DOHH2 (cell line): ENCODE data around the gene NUDT3.
"Not testable (repeated sequence)": the region's sequence is repeated elsewhere in the genome, so short reads cannot be mapped to it uniquely, and the experiment has no call there.

Experiments used
- H3F3A ChIP-seq: fragments of 200-600 bp; sonication (generic), shearing (Covaris generic); 2 replicates; pipeline ENCODE4 v1.6.0; 2016; ENCODE audit warnings: antibody characterized with exemption, mild to moderate bottlenecking; ENCODE audit not compliant: control insufficient read depth, insufficient read depth
- H3K27ac ChIP-seq: fragments of 200-600 bp; sonication (generic); 2 replicates; pipeline ENCODE4 v1.5.1; 2014; ENCODE audit warnings: low read depth, mild to moderate bottlenecking, low read length, moderate library complexity
- H3K27me3 ChIP-seq: fragments of 200-600 bp; sonication (generic); 2 replicates; pipeline ENCODE4 v1.6.1; 2014; ENCODE audit warnings: mild to moderate bottlenecking, low read length, mixed read lengths; ENCODE audit not compliant: control insufficient read depth
- H3K36me3 ChIP-seq: fragments of 200-600 bp; sonication (generic); 2 replicates; pipeline ENCODE4 v1.6.1; 2014; ENCODE audit warnings: mild to moderate bottlenecking, low read length, moderate library complexity, mixed read lengths; ENCODE audit not compliant: control insufficient read depth
- H3K4me1 ChIP-seq: fragments of 200-600 bp; sonication (generic); 2 replicates; pipeline ENCODE4 v1.6.1; 2014; ENCODE audit warnings: mild to moderate bottlenecking, low read length, mixed read lengths; ENCODE audit not compliant: control insufficient read depth
- H3K4me2 ChIP-seq: fragments of 200-600 bp; sonication (generic); 2 replicates; pipeline ENCODE4 v1.6.0; 2014; ENCODE audit warnings: mild to moderate bottlenecking, low read length, moderate library complexity
- H3K4me3 ChIP-seq: fragments of 200-600 bp; sonication (generic); 2 replicates; pipeline ENCODE4 v1.5.1; 2014; ENCODE audit warnings: mild to moderate bottlenecking, low read length, mixed read lengths
- H3K79me2 ChIP-seq: fragments of 200-600 bp; sonication (generic); 2 replicates; pipeline ENCODE4 v1.6.1; 2014; ENCODE audit warnings: mild to moderate bottlenecking, low read length, mixed read lengths; ENCODE audit not compliant: control insufficient read depth
- H3K9me2 ChIP-seq: fragments of 200-600 bp; sonication (generic); replicated peaks from 2 replicates; pipeline ENCODE4 v1.6.1; 2014; ENCODE audit warnings: mild to moderate bottlenecking, low read length, mixed read lengths; ENCODE audit not compliant: control insufficient read depth
- H3K9me3 ChIP-seq: fragments of 200-600 bp; sonication (generic); 2 replicates; pipeline ENCODE4 v1.6.1; 2014; ENCODE audit warnings: antibody characterized with exemption, low read length, mixed read lengths; ENCODE audit not compliant: control insufficient read depth, insufficient read depth
- H4K20me1 ChIP-seq: fragments of 200-600 bp; sonication (generic); 2 replicates; pipeline ENCODE4 v1.6.0; 2014; ENCODE audit warnings: low read depth, mild to moderate bottlenecking, antibody characterized with exemption, low read length, moderate library complexity; ENCODE audit not compliant: control insufficient read depth, insufficient read depth
- EZH2phosphoT487 ChIP-seq: fragments of 200-600 bp; sonication (generic); IDR thresholded peaks from 2 replicates; pipeline ENCODE4 v1.6.1; 2017; ENCODE audit warnings: borderline replicate concordance, mild to moderate bottlenecking, antibody characterized with exemption, low read length, moderate library complexity, mixed read lengths
- TF ChIP-seq, protein P1 (sequence below): fragments of 200-600 bp; sonication (generic); IDR thresholded peaks from one replicate; pipeline ENCODE4 v1.5.1; 2014; ENCODE audit warnings: antibody characterized with exemption, mild to moderate bottlenecking, low read depth, low read length; ENCODE audit not compliant: poor library complexity, severe bottlenecking

NUDT3 gene

DNA sequence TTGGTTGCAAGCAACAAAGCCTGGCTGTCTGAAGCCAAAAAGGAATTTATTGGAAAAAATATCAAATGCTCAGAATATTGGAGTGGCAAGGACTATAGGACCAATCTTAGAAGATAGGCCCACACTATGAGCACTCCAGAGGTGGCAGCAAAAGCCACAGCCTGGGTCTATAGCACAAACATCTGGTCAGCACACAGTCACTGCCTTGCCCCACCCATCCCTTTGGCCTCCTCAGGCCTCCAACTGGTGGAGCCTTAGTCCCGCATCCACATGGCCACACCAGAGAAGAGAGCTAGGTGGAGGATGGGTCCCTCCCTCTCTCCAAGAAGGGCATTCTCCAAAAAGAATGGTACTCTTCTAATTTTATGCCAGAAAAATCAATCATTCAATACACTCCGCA, 14.0 kb downstream of the NUDT3 start:
- Histone ChIP-seq H3K4me3 (no peak overlapping the region), H3K36me3 (0 out of 2 replicates have a peak, but pooled peaks cover 3% of the 10 kb centered on the region), H3K27ac (no peak overlapping the region), H3K4me2 (no peak overlapping the region), H3F3A (peaks cover 4% of the 10 kb centered on the region; the same call in 1 of the 2 replicates), H3K9me3 (no peaks in the 10 kb centered on the region), H3K27me3 (no peaks in the 10 kb centered on the region), H4K20me1 (peaks cover 11% of the 10 kb centered on the region; the same call in 1 of the 2 replicates), H3K9me2 (no peaks in the 10 kb centered on the region), H3K79me2 (peaks cover 95% of the 10 kb centered on the region), H3K4me1 (peaks cover 11% of the 10 kb centered on the region)
- no peak for TF ChIP-seq EZH2phosphoT487
- TF ChIP-seq, protein P1, sequence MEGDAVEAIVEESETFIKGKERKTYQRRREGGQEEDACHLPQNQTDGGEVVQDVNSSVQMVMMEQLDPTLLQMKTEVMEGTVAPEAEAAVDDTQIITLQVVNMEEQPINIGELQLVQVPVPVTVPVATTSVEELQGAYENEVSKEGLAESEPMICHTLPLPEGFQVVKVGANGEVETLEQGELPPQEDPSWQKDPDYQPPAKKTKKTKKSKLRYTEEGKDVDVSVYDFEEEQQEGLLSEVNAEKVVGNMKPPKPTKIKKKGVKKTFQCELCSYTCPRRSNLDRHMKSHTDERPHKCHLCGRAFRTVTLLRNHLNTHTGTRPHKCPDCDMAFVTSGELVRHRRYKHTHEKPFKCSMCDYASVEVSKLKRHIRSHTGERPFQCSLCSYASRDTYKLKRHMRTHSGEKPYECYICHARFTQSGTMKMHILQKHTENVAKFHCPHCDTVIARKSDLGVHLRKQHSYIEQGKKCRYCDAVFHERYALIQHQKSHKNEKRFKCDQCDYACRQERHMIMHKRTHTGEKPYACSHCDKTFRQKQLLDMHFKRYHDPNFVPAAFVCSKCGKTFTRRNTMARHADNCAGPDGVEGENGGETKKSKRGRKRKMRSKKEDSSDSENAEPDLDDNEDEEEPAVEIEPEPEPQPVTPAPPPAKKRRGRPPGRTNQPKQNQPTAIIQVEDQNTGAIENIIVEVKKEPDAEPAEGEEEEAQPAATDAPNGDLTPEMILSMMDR = no peak

DNA sequence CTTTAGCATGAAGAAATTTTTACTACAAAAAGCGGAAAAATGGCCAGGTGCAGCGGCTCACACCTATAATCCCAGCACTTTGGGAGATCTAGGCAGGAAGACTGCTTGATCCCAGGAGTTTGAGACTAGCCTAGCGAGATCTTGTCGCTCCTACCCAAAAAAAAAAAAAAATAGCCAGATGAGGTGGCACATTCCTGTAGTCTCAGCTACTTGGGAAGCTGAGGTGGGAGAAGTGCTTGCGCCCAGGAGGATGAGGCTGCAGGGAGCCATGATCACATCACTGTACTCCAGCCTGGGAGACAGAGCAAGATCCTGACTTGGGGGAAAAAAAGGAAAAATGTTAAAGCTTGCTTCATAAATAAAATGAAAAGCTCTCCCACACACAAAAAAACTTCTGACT, 14.5 kb downstream of the NUDT3 start:
- TF ChIP-seq, protein P1 = no peak
- no peak for TF ChIP-seq EZH2phosphoT487
- peaks cover 11% of the 10 kb centered on the region; the same call in 1 of the 2 replicates for H4K20me1 ChIP-seq

DNA sequence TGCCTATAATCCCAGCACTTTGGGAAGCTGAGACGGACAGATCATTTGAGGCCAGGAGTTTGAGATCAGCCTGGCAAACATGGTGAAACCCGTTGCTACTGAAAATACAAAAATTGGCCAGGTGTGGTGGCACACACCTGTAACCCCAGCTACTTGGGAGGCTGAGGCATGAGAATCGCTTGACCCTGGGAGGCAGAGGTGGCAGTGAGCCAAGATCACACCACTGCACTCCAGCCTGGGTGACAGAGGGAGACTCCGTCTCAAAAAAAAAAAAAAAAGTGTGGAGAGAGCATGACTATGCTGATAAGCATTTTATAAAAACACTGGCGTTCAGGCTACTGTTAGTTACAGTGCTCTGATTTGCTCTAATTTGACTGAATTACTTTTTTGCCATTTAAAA, 14.9 kb downstream of the NUDT3 start:
- H4K20me1 ChIP-seq = peaks cover 11% of the 10 kb centered on the region; the same call in 1 of the 2 replicates
- not testable (repeated sequence) for H3K4me1 ChIP-seq

More for the DNA sequence above, 14.5 kb downstream of the NUDT3 start:
- 0 out of 2 replicates have a peak, but pooled peaks cover 3% of the 10 kb centered on the region for H3K36me3 ChIP-seq
- H3K9me3 ChIP-seq = no peaks in the 10 kb centered on the region
- peaks cover 6% of the 10 kb centered on the region for H3K4me1 ChIP-seq
- no peaks in the 10 kb centered on the region for H3K9me2 ChIP-seq
- no peak overlapping the region for H3K4me2 ChIP-seq
- peaks cover 4% of the 10 kb centered on the region; the same call in 1 of the 2 replicates for H3F3A ChIP-seq
- H3K27me3 ChIP-seq = no peaks in the 10 kb centered on the region
- no peak overlapping the region for H3K27ac ChIP-seq
- peaks cover 95% of the 10 kb centered on the region for H3K79me2 ChIP-seq
- no peak overlapping the region for H3K4me3 ChIP-seq

DNA sequence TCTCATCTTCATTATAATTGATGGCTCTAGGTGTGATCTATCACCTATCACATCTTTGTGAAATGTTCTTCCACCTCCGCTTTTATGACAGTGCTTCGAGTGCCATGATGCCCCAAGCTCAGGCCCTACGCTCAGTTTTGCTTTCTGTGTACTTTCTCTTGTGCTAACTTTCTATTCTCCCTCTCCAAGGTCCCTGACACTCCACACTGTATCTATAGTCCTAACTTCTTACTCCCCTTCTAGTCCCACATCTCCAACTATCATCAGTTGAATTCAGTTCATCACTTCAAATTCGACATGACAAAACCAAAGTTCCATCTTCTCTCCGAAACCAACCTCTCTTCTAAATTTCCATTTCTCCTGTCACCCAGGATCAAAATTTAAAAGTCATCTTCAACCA, 16.6 kb downstream of the NUDT3 start:
- Histone ChIP-seq H3K27ac (no peak overlapping the region), H3K9me2 (no peaks in the 10 kb centered on the region), H3K4me3 (no peak overlapping the region), H3K36me3 (0 out of 2 replicates have a peak, but pooled peaks cover 3% of the 10 kb centered on the region), H3K4me2 (no peak overlapping the region), H3F3A (peaks cover 4% of the 10 kb centered on the region; the same call in 1 of the 2 replicates), H4K20me1 (peaks cover 11% of the 10 kb centered on the region; the same call in 1 of the 2 replicates), H3K79me2 (peaks cover 89% of the 10 kb centered on the region), H3K4me1 (peaks cover 6% of the 10 kb centered on the region), H3K9me3 (no peaks in the 10 kb centered on the region), H3K27me3 (no peaks in the 10 kb centered on the region)
- TF ChIP-seq, protein P1 = no peak
- TF ChIP-seq EZH2phosphoT487 = no peak

More for the DNA sequence above, 14.9 kb downstream of the NUDT3 start:
- H3K9me3 ChIP-seq, H3K27ac ChIP-seq, H3K9me2 ChIP-seq, H3K4me3 ChIP-seq, H3K27me3 ChIP-seq, H3K36me3 ChIP-seq, H3K4me2 ChIP-seq, H3F3A ChIP-seq: not testable (repeated sequence)
- peaks cover 94% of the 10 kb centered on the region for H3K79me2 ChIP-seq
